GM12892 (cell line): ENCODE data around the gene PER3.

Source experiments
- POLR2A ChIP-seq: IDR thresholded peaks from 2 replicates; pipeline ENCODE4 v1.6.1; 2011; ENCODE audit warnings: low read depth, low read length, control low read depth
- POLR2AphosphoS5 ChIP-seq: IDR thresholded peaks from 2 replicates; pipeline ENCODE4 v1.6.1; 2011; ENCODE audit warnings: low read depth, low read length, control low read depth
- TAF1 ChIP-seq: IDR thresholded peaks from 2 replicates; pipeline ENCODE4 v1.6.1; 2011; ENCODE audit warnings: low read depth, mild to moderate bottlenecking, control low read depth, low read length, borderline replicate concordance

DNA sequence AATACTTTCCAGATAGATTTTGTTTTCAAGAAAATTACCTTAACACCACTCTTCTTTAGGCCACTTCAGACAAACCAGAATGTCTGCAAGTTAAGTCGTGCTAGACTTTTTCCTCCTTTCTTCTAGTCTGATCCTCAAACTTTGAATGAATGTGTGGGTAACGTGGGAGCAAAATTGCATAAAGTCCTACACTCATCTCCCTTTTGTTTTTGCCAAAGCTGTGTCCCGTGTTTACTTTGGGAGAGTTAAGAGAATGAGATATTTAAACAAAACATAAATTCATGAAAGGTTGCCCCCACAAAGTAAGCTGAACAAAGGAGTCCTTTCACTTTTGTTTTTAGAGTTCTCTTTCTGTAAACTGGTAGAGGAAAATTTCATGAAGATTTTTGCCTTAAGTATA lies 29.9 kb upstream of the PER3 start:
- no peak for TF ChIP-seq POLR2A
- TF ChIP-seq POLR2AphosphoS5 = no peak
- TF ChIP-seq TAF1 = no peak
